ENCODE measurements around the gene PPL.

DNA sequence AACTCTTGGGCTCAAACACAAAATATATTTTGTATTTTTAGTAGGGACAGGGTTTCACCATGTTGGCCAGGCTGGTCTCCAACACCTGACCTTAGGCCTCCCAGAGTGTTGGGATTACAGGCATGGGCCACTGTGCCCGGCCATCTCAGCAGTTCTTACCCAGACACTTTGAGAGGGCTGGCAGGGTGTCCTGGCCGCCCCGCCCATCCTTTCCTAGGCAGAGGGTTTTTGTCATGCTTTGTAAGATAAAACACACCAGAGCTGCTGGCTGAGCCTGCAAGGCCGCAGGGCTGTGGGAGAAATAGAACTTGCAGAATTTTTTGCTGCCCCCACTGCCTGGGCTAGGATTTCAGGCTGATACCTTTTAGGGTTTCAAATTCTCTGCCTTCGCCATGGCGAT, 8.7 kb downstream of the PPL start:
- TF ChIP-seq POLR2AphosphoS5 (IDR thresholded peaks at IDR 0.05; ENCODE audit: borderline replicate concordance, low read depth, low read length) (no peak), EZH2 (IDR thresholded peaks at IDR 0.05) (no peak)

Measured in SK-N-MC (cell line).